ENCODE data around the gene CAMK2G.

The CAMK2G gene

GRCh38 chr10:73862011-73862410 is 12.3 kb downstream of the CAMK2G start:
- DNase-seq: no peak

- DNase-seq: no peak
Observed at GRCh38 chr10:73859784-73860491, 14.4 kb downstream of the CAMK2G start.

- peak; percentile 11 for DNase-seq
Observed at GRCh38 chr10:73859428-73859783, 14.9 kb downstream of the CAMK2G start.

GRCh38 chr10:73858750-73859427 is 15.5 kb downstream of the CAMK2G start:
- DNase-seq: no peak

GRCh38 chr10:73858013-73858708 is 16.2 kb downstream of the CAMK2G start:
- no peak for DNase-seq

- no peak for DNase-seq
Observed at GRCh38 chr10:73857446-73857845, 16.9 kb downstream of the CAMK2G start.

GRCh38 chr10:73856261-73856660 is 18.1 kb downstream of the CAMK2G start:
- DNase-seq: no peak

- DNase-seq: no peak
Observed at GRCh38 chr10:73855413-73855812, 18.9 kb downstream of the CAMK2G start.

- no peak for DNase-seq
Observed at GRCh38 chr10:73854310-73854709, 20.0 kb downstream of the CAMK2G start.

- DNase-seq: no peak
Observed at GRCh38 chr10:73853196-73853595, 21.2 kb downstream of the CAMK2G start.

- DNase-seq: no peak
Observed at GRCh38 chr10:73850863-73851461, 23.4 kb downstream of the CAMK2G start.

- no peak for DNase-seq
Observed at GRCh38 chr10:73850211-73850610, 24.1 kb downstream of the CAMK2G start.

GRCh38 chr10:73848821-73849489 is 25.4 kb downstream of the CAMK2G start:
- peak; percentile 90 for DNase-seq

- no peak for DNase-seq
Observed at GRCh38 chr10:73847031-73847430, 27.3 kb downstream of the CAMK2G start.

GRCh38 chr10:73843261-73843660 is 31.1 kb downstream of the CAMK2G start:
- no peak for DNase-seq

GRCh38 chr10:73842349-73842748 is 32.0 kb downstream of the CAMK2G start:
- DNase-seq: no peak

GRCh38 chr10:73841526-73842285 is 32.6 kb downstream of the CAMK2G start:
- DNase-seq: no peak

- no peak for DNase-seq
Observed at GRCh38 chr10:73841061-73841421, 33.3 kb downstream of the CAMK2G start.

GRCh38 chr10:73840403-73841060 is 33.8 kb downstream of the CAMK2G start:
- DNase-seq: no peak

- no peak for DNase-seq
Observed at GRCh38 chr10:73840056-73840402, 34.3 kb downstream of the CAMK2G start.

GRCh38 chr10:73839276-73839966 is 34.9 kb downstream of the CAMK2G start:
- no peak for DNase-seq
